NB4 (cell line): ENCODE results near the gene CLEC4M.

Experiments used
- POLR2A ChIP-seq: IDR thresholded peaks from 2 replicates; pipeline ENCODE4 v1.6.1; 2011; ENCODE audit warnings: mild to moderate bottlenecking; ENCODE audit not compliant: insufficient read length; ENCODE audit errors: extremely low read depth
- TF ChIP-seq, protein P1 (sequence below): IDR thresholded peaks from one replicate; pipeline ENCODE4 v1.5.1; 2012; ENCODE audit warnings: low read depth, low read length
- TF ChIP-seq, protein P2 (sequence below): IDR thresholded peaks from 2 replicates; pipeline ENCODE4 v1.6.1; 2011; ENCODE audit warnings: low read depth, low read length

DNA sequence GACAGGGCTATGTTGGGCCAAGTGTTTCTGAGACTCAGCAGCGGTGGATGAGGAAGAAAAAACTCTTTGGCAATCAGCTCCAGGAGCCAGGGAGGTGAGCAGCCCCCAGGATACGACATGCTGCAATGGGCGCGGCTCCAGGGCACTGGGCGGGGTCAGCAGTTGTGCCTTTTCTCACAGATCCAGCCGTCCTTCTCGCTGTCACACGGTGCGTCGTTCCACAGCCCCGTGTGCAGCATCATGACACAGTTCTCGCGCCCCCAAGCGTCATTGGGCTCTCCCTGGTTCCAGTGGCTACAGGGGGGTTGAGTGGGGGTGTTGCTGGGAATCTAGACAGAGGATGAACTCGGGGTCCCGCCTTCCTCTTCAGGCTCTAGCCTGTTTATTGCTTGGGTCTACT is 33.8 kb upstream of the CLEC4M start:
- TF ChIP-seq POLR2A: no peak
- TF ChIP-seq, protein P1, sequence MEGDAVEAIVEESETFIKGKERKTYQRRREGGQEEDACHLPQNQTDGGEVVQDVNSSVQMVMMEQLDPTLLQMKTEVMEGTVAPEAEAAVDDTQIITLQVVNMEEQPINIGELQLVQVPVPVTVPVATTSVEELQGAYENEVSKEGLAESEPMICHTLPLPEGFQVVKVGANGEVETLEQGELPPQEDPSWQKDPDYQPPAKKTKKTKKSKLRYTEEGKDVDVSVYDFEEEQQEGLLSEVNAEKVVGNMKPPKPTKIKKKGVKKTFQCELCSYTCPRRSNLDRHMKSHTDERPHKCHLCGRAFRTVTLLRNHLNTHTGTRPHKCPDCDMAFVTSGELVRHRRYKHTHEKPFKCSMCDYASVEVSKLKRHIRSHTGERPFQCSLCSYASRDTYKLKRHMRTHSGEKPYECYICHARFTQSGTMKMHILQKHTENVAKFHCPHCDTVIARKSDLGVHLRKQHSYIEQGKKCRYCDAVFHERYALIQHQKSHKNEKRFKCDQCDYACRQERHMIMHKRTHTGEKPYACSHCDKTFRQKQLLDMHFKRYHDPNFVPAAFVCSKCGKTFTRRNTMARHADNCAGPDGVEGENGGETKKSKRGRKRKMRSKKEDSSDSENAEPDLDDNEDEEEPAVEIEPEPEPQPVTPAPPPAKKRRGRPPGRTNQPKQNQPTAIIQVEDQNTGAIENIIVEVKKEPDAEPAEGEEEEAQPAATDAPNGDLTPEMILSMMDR: no peak
- TF ChIP-seq, protein P2, sequence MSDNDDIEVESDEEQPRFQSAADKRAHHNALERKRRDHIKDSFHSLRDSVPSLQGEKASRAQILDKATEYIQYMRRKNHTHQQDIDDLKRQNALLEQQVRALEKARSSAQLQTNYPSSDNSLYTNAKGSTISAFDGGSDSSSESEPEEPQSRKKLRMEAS: no peak
